GM19043 (cell line): Measurements from ENCODE around the gene IFT81.

Experiments
- ATAC-seq: cut with Tn5 transposase; IDR thresholded peaks from one replicate; pipeline ENCODE4 v1.9.1; 2021; ENCODE audit warnings: low read depth; ENCODE audit not compliant: unreplicated experiment

IFT81 gene

DNA sequence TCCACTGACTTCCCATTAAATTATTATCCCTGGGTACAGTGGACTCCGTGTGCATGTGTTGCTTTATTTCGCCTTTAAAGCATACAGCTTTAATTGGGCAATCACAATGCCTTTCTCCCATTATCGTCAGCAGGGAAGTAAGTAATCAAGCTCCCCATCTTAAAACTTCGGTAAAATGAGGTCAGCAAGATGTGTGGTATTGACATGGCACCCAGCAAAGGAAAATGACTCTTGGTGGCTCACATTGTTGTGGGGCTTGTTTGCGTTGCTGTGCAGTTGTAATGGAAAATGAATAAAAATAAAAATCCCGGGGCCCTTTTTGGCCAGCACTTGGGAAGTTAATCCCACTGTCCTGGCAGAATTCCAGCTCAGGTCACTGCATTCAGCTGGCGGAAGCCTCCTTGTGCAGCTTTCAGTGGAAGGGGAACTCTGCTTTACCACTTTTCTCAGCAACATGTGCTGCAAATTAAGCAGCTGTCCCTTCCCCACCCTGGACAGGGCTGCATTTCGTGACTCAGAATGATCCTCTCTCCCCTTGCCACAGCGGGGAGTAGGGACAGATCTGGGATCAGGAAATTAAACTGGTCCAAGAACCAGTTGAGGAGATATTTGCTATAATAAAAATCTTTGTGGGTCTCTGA, 142.9 kb downstream of the IFT81 start:
- ATAC-seq: no peak
